HG03095 (cell line): ENCODE results near the gene KRT6B.
"Not testable (repeated sequence)": the region's sequence is repeated elsewhere in the genome, so short reads cannot be mapped to it uniquely, and the experiment has no call there.

Experiments
- ATAC-seq: cut with Tn5 transposase; IDR thresholded peaks from one replicate; pipeline ENCODE4 v1.9.1; 2021; ENCODE audit warnings: moderate library complexity; ENCODE audit not compliant: unreplicated experiment

Gene KRT6B

GRCh38 chr12:52452101-52452500, at the start of gene KRT6B:
KRT6B (minus strand) TSS chr12:52452146; CDS start chr12:52452078, 68 bp downstream.
- no peak for ATAC-seq

- no peak for ATAC-seq
These were observed 49.5 kb upstream of the KRT6B start for GRCh38 chr12:52501490-52501889.

- ATAC-seq: not testable (repeated sequence)
These were observed 48.6 kb upstream of the KRT6B start for GRCh38 chr12:52500574-52500973.

GRCh38 chr12:52499806-52500560, 48.0 kb upstream of the KRT6B start:
- no peak for ATAC-seq

GRCh38 chr12:52498946-52499345, 47.0 kb upstream of the KRT6B start:
- no peak for ATAC-seq

GRCh38 chr12:52497975-52498374, 46.0 kb upstream of the KRT6B start:
- ATAC-seq: no peak

GRCh38 chr12:52496590-52497071, 44.7 kb upstream of the KRT6B start:
- no peak for ATAC-seq

GRCh38 chr12:52496054-52496453, 44.1 kb upstream of the KRT6B start:
- no peak for ATAC-seq

- no peak for ATAC-seq
These were observed 43.4 kb upstream of the KRT6B start for GRCh38 chr12:52495389-52495788.

- ATAC-seq: no peak
These were observed 42.6 kb upstream of the KRT6B start for GRCh38 chr12:52494518-52494917.

- ATAC-seq: no peak
These were observed 42.2 kb upstream of the KRT6B start for GRCh38 chr12:52494100-52494499.

GRCh38 chr12:52493172-52493571, 41.2 kb upstream of the KRT6B start, which contains the start of gene KRT6A:
KRT6A (minus strand) TSS chr12:52493257; CDS start chr12:52493188, 69 bp downstream.
- no peak for ATAC-seq

GRCh38 chr12:52492405-52492804, 40.5 kb upstream of the KRT6B start:
- not testable (repeated sequence) for ATAC-seq

- ATAC-seq: not testable (repeated sequence)
These were observed 39.5 kb upstream of the KRT6B start for GRCh38 chr12:52491495-52491894.

- ATAC-seq: no peak
These were observed 36.8 kb upstream of the KRT6B start for GRCh38 chr12:52488736-52489135.

- not testable (repeated sequence) for ATAC-seq
These were observed 35.9 kb upstream of the KRT6B start for GRCh38 chr12:52487744-52488443.

GRCh38 chr12:52487211-52487610, 35.3 kb upstream of the KRT6B start:
- ATAC-seq: no peak

GRCh38 chr12:52486166-52487105, 34.5 kb upstream of the KRT6B start:
- ATAC-seq: no peak

- ATAC-seq: no peak
These were observed 28.1 kb upstream of the KRT6B start for GRCh38 chr12:52480073-52480472.

- ATAC-seq: no peak
These were observed 25.7 kb upstream of the KRT6B start for GRCh38 chr12:52477651-52478050.

- no peak for ATAC-seq
These were observed 22.3 kb upstream of the KRT6B start for GRCh38 chr12:52474212-52474611.
